Right atrium auricular region (tissue), 2 donors: ENCODE measurements around the gene EPHA3. TPM values are rescaled to one million over a fixed set of nuclear protein-coding genes. Genes with fewer than 3 reads are reported as not detected.

Experiments
- DNase-seq: peaks from one replicate; pipeline ENCODE4 v3.0.0-alpha.2; 2019; ENCODE audit warnings: low spot score
- H3K27ac ChIP-seq, 2 donors: fragments of 200-600 bp; sonication (generic); 1 replicate in 1 of 2; 2 replicates in 1 of 2; pipeline ENCODE4 v1.5.1; 2016 to 2019
- H3K27me3 ChIP-seq, 2 donors: fragments of 200-600 bp; sonication (generic); one replicate each; pipeline versions ENCODE4 v1.5.1 to v1.6.0; 2017 to 2019
- H3K36me3 ChIP-seq: fragments of 200-600 bp; sonication (generic); one replicate; pipeline ENCODE4 v1.5.1; 2016
- H3K4me1 ChIP-seq, 2 donors: fragments of 200-600 bp; sonication (generic); one replicate each; pipeline versions ENCODE4 v1.5.1 to v1.6.0; 2017 to 2019
- H3K4me3 ChIP-seq, 2 donors: fragments of 200-600 bp; sonication (generic); 1 replicate in 1 of 2; 2 replicates in 1 of 2; pipeline ENCODE4 v1.5.1; 2017 to 2019; ENCODE audit warnings: mild to moderate bottlenecking in 1 of 2, moderate library complexity in 1 of 2
- H3K9me3 ChIP-seq, 2 donors: fragments of 200-600 bp; sonication (generic); one replicate each; pipeline ENCODE4 v1.5.1; 2019
- total RNA-seq, 2 donors: library from RNA; depleted of rRNA; stranded (reverse); fragments of >200 nt; gene quantifications; one replicate each; pipeline ENCODE4 v1.1.0, GENCODE V29; 2016
- TF ChIP-seq, protein P1 (sequence below), 2 donors: fragments of 200-600 bp; sonication (generic); IDR thresholded peaks; one replicate each; pipeline ENCODE4 v1.5.1; 2019; ENCODE audit warnings: antibody characterized with exemption in 2 of 2

The EPHA3 gene
- total RNA-seq, 2 donors from 2014 or later = 5.3 to 5.4 TPM

DNA sequence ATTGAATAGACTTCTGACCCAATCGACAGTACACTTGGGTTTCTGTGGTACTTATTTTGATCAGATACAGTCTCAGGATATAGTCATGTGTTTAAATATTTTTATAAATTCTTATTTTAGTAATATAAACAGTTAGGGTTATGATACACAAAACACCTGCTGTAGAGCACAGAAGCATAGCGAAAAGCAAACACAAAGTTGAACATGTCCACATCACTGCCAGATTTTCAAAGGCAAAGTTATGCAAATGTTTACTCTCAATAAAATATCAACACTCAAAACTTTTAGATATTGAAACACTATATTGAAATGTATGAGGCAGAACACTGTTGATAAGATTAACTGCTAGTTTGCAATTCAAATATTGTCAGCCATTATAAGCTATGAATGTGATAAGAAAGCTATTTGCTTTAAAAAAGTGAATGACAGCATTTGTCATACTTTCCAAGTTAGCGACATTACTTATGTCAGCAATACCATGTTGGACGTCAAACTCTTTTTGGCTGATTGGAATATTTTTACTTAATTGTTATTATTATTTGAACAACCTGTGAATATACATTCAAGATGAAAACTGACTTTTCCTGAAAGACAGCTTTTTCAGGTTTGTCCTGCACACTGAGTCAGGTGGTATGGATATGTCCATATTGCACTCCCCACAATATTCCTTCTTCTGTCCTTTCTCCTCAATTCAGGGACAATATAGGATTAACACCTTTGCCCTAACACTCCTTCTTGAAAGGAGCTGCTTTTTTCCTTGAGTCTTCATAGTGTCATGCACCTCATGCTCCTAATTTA, 367.1 kb downstream of the EPHA3 start:
- Histone ChIP-seq H3K27ac (no peak overlapping the region), H3K36me3 (no peaks in the 10 kb centered on the region), H3K9me3 (no peaks in the 10 kb centered on the region), H3K4me3 (no peak overlapping the region), H3K27me3 (no peaks in the 10 kb centered on the region), H3K4me1 (no peaks in the 10 kb centered on the region)
- no peak for DNase-seq
- TF ChIP-seq, protein P1, sequence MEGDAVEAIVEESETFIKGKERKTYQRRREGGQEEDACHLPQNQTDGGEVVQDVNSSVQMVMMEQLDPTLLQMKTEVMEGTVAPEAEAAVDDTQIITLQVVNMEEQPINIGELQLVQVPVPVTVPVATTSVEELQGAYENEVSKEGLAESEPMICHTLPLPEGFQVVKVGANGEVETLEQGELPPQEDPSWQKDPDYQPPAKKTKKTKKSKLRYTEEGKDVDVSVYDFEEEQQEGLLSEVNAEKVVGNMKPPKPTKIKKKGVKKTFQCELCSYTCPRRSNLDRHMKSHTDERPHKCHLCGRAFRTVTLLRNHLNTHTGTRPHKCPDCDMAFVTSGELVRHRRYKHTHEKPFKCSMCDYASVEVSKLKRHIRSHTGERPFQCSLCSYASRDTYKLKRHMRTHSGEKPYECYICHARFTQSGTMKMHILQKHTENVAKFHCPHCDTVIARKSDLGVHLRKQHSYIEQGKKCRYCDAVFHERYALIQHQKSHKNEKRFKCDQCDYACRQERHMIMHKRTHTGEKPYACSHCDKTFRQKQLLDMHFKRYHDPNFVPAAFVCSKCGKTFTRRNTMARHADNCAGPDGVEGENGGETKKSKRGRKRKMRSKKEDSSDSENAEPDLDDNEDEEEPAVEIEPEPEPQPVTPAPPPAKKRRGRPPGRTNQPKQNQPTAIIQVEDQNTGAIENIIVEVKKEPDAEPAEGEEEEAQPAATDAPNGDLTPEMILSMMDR (IDR thresholded peaks at IDR 0.05) = no peak

DNA sequence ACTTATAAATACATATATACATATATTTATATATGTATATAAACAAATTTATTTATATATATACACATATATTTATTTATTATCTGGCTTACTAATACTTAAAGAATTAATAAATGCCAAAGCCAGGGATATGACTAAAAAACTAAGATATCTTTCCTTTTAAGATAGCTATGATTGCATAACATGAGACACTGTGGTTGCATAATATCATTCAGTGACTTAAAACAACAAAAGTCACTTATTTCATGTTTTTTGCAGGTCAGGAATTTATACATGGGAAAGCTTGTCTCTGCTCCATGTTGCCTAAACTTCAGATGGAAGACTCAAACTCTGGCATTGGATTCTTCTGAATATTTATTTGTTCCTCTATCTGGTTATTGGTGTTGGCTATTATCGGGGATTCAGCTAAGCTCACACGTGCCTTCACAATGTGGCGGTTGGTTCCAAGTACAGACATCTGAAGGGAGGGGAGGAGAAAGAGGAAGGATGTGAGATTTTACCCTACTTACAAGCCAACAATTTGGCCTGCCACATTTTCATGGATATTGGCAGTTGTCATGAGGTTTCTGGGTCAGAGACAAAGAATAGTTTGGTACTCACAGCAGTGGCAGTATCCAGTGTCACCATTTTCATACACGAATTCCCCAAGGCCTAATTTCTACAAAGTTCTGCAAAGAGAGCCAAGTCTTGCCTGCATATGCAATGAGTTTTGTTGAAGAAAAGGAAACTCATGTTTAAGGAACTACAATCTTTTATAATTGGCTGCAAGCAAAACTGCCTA, 381.6 kb downstream of the EPHA3 start:
- Histone ChIP-seq H3K4me1 (no peaks in the 10 kb centered on the region), H3K27ac (no peak overlapping the region), H3K9me3 (no peaks in the 10 kb centered on the region), H3K36me3 (no peaks in the 10 kb centered on the region), H3K4me3 (no peak overlapping the region), H3K27me3 (no peaks in the 10 kb centered on the region)
- DNase-seq = no peak
- TF ChIP-seq, protein P1 (IDR thresholded peaks at IDR 0.05) = no peak

DNA sequence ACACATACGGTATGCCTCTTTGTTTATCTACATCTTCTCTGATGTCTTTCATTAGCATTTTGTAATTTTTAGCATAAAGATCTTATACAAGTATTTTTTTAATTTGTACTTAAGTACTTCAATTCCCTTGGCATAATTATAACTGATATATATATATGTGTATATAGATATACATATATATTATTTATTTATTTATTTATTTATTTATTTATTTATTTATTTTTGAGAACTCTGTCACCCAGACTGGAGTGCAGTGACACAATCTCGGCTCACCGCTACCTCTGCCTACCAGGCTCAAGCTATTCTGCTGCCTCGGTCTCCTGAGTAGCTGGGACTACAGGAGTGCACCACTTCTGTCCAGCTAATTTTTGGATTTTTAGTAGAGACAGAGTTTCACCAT, 382.7 kb downstream of the EPHA3 start:
- TF ChIP-seq, protein P1 (IDR thresholded peaks at IDR 0.05) = no peak
- no peak overlapping the region for H3K4me3 ChIP-seq
- no peaks in the 10 kb centered on the region for H3K36me3 ChIP-seq
- no peaks in the 10 kb centered on the region for H3K9me3 ChIP-seq
- H3K27me3 ChIP-seq = no peaks in the 10 kb centered on the region
- DNase-seq = no peak
- H3K4me1 ChIP-seq = no peaks in the 10 kb centered on the region
- H3K27ac ChIP-seq = no peak overlapping the region

DNA sequence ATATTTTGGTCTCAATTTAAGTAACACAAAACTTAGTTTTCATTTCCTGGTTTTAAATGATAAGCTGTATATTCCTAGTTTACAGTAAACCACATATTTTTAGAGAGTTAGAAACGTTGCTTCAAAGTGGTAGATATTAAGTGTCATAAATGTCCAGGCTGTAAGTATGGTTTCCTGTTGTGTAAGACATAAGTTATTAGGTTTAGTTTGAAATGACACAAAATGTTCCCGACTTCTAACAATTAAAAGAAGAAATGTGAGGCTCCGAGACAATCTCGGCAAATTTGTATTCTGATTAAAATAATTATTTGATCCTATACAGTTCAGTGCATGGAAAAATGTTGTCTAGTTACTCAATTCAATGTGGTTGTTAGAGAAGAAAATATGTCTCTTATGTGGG, 387.3 kb downstream of the EPHA3 start:
- DNase-seq = no peak
- no peaks in the 10 kb centered on the region for H3K9me3 ChIP-seq
- H3K36me3 ChIP-seq = no peaks in the 10 kb centered on the region
- TF ChIP-seq, protein P1 (IDR thresholded peaks at IDR 0.05) = no peak
- H3K4me3 ChIP-seq = no peak overlapping the region
- H3K27me3 ChIP-seq = no peaks in the 10 kb centered on the region
- no peaks in the 10 kb centered on the region for H3K4me1 ChIP-seq
- H3K27ac ChIP-seq = no peak overlapping the region

DNA sequence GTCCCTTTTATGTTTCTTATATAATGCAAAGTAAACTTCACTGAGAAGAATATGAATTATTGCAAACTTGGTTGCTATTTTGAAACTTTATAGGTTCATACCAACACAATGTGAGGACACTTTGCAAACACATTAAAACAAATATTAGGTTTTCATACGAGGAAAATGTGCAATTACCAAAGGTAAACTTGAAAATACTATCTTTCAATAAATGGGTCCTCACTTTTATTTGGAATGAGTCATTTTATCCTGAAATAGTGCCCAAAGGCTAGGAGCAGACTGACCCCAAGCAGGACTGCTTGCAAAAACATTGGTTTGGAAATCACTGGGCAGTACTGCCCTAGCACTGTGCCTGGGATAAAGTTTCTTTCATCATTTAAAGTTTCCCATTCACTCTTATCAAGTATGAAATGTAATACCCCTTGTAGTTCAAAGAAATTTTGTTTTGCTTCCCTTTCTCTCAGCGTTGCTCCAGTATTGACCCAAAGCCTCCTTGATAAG, 396.5 kb downstream of the EPHA3 start:
- TF ChIP-seq, protein P1 (IDR thresholded peaks at IDR 0.05) = no peak

More for the DNA sequence above, 396.5 kb downstream of the EPHA3 start:
- H3K27me3 ChIP-seq = no peaks in the 10 kb centered on the region
- no peak overlapping the region for H3K4me3 ChIP-seq
- DNase-seq = no peak
- H3K27ac ChIP-seq = no peak overlapping the region
- no peaks in the 10 kb centered on the region for H3K9me3 ChIP-seq
- H3K36me3 ChIP-seq = no peaks in the 10 kb centered on the region
- H3K4me1 ChIP-seq = no peaks in the 10 kb centered on the region
